Ecto neural progenitor cell (in vitro differentiated cells): Measurements from ENCODE around the gene USP7.
"Not testable (repeated sequence)": the region's sequence is repeated elsewhere in the genome, so short reads cannot be mapped to it uniquely, and the experiment has no call there.

ENCODE experiments used
- DNase-seq: peaks from one replicate; pipeline ENCODE4 v3.0.0-alpha.2; 2018; ENCODE audit warnings: low spot score

USP7 gene

GRCh38 chr16:8972843-8973586 is 9.3 kb upstream of the USP7 start:
- DNase-seq = no peak

GRCh38 chr16:8971416-8971815 is 7.7 kb upstream of the USP7 start:
- no peak for DNase-seq

DNA sequence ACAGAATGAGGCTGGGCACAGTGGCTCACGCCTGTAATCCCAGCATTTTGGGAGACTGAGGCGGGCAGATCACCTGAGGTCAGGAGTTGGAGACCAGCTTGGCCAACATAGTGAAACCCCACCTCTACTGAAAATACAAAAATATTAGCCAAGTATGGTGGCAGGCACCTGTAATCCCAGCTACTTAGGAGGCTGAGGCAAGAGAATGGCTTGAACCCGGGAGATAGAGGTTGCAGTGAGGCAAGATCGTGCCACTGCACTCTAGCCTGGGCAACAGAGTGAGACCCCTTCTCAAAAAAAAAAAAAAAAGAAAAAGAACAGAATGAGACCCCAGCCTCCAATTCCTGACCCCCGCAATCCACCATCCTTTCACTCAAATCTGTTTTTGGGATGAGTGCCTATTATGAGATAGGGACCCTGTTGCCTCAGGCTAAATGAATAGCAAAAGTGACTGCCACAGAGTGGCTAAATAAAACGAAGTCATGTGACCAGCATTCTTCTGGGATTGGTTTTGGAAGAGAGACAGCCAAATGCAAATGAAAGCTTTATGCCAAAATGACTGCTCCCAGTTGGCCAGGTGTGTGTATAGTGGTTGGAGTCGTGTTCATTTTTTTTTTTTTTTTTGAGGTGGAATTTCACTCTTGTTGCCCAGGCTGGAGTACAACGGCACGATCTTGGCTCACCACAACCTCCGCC is 5.6 kb upstream of the USP7 start:
- DNase-seq = not testable (repeated sequence)

- not testable (repeated sequence) for DNase-seq
Observed at GRCh38 chr16:8968054-8968453, 4.3 kb upstream of the USP7 start.

- DNase-seq = no peak
Observed at GRCh38 chr16:8967132-8967821, 3.6 kb upstream of the USP7 start.

DNA sequence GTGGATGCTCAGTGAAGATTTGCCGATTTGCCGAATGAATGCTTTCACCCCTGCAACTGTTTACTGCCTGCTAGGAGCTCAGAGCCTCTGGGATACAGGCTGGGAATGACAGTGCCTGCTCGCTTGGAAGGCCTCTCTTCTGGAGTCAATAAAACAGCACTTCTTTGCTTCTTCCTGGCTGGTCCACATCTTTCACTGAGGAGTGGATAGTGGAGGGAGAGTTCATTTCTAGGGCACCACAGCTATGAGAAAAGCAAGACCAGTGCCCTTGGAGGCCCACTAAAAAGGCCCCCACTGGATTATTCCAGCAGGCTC is 3.1 kb upstream of the USP7 start:
- no peak for DNase-seq

GRCh38 chr16:8964462-8964861 is 756 bp upstream of the USP7 start:
- DNase-seq = no peak

DNA sequence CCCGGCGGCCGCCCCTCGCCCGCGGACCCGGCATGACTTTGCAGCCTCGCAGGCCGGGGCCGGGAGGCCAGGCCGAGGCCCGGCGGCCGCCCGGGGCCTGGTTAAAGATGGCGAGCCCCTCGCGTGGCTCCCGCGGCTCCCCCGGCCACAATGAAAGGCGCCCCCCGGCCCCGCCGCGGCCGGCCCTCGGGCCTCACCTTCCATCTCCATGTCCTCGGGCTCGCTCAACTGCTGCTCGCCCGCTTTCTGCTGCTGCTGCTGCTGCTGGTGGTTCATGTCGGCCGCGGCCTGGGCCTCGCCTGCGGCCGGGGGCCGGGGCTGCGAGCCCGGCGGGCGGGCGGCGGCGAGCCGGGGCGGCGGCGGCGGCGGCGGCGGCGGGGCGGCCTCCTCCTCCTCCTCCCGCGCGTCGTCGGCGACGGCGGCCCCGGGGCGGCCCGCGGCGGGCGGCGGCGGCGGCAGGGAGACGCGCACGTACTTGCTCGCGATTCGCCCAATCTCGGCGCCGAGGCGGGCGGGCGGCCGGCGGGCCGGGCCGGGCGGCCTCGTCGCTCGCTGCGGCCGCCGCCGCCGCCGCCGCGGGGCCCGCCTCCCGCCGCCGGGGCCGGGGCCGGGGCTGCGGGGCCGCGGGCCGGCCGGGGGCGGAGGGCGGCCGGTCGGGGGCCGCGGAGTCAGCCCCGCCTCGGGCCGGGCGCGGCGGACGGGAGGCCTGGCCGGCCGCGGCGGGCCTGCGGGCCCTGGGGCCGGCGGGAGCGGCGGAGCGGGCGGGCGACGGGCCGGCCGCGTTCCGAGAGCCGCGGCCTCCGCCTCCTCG is 491 bp downstream of the USP7 start:
- no peak for DNase-seq

- no peak for DNase-seq
Observed at GRCh38 chr16:8962393-8963009, 1.2 kb downstream of the USP7 start.

DNA sequence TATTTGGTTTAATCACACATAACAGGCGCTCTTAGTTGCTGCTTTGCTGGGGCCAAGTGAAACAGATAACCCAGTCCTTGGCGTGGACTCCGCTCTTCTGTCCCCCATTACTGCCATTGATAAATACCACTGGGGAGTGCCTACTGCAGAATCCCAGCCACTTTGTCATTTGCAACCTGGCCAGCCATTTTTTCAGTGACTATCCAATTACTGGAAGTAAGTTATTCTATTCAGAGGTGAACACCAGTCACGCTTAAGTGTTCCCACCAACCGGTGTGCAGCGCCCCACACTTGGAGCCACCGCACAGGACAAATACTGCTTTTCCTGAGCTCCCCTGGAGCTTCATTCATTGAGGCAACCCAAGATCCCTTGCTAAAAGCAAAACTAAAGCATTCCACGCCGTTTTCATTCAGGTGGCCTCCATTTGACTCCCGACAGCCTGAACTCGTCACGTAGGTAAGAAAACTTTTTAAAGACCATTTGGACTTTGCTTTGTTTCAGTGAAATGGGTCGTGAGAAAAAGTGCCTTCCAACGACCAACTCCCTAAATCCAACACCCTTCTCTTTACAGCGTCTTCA is 1.8 kb downstream of the USP7 start:
- no peak for DNase-seq

GRCh38 chr16:8960788-8961109 is 3.0 kb downstream of the USP7 start:
- no peak for DNase-seq

GRCh38 chr16:8959921-8960787 is 3.6 kb downstream of the USP7 start:
- no peak for DNase-seq

DNA sequence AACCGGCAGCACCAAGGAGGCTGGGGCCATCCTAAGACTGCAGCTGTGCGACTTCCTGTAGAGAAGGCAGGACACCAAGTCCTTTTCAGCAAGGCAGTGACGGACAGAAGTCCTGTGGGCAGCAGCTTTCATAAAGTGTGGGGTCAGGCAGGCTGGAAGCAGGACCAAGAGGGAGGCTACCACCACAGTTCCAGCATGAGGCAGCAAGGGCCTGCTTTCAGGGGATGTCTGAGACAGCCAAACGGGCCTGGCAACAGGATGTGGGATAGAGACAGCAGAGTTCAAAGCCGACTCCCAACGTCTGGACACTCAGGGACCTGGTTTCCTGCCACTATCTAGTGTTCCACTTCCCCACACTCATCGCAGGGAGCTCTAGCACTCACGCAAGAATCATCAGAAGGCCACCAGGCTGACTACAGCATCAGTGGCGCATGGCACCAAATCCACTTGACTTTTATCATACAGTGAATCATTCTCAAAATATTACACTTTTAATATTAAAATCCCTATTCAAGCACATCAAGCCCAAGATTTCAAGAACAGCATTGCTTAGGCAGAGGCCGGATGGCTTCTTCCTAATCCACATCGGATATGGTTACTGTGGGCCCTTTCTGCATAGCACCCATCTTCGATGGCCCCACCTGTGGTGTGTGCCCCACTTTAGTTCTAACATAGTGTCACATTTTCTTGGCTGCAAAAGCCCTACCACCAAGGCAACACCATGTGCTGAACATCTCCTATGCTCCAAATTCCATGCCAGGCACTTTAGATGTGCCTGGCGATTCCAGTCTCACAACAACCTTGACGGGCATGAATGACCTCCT is 5.2 kb downstream of the USP7 start:
- DNase-seq = no peak

DNA sequence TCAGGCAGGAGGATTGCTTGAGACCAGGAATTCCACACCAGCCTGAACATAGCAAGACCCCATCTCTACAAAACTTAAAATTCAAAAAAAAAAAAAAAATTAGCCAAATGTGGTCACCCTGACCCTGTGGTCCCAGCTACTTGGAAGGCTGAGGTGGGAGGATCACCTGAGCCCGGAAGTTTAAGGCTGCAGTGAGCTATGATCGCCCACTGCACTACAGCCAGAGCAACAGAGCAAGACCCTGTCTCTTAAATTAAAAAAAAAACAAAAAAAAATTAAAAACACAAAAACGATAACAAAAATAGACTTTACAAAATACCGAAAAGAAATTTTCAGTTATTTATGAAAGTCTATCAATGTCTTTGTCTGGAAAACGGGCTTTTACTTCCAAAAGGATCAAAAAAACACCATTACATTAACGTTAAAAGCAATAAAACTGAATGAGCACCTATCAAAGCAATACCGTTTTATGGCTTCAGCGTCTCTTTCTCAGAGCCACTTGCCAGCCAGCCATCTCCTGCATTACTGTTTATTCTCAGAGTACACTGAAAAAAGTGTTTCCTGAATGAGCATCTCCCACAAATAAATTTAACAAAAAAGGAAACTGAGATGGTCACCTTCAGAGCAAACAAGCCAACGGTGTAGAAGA is 6.1 kb downstream of the USP7 start:
- DNase-seq = no peak

DNA sequence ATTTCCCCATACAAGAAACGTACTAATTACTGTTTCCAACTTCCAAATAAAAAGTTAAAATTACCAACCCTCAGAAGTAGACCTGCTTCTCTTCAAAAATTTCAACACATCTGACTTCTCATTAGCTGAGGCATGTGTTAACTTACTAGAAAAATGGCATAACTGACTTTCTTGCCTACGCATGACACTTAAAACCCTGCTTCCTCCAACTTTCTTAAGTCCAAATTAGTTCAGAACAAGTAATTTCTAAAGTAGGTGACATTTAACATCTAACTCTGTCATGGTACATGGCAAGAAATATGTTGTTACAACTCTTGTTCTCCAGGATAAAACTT is 6.7 kb downstream of the USP7 start:
- DNase-seq = no peak

GRCh38 chr16:8956265-8957062 is 7.2 kb downstream of the USP7 start:
- no peak for DNase-seq

DNA sequence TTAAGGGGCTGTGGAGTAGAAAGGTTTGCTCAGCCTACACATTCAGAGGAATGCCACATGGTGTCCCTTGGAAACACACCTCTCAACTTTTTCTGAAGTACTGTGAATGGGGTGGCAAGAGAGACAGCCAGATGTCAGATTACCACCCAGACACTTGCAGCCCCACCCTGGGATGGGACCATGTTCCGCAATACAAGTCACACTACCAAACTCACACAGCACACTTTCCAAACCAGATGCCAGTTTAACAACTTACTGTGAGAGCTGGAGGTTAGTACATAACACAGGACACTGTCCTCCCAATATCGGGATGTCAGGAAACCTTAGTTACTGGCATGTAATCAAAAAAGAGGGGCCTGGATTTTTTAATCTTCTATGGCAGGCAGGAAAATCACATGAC is 7.9 kb downstream of the USP7 start:
- no peak for DNase-seq

- no peak for DNase-seq
Observed at GRCh38 chr16:8953064-8953463, 10.6 kb downstream of the USP7 start.

DNA sequence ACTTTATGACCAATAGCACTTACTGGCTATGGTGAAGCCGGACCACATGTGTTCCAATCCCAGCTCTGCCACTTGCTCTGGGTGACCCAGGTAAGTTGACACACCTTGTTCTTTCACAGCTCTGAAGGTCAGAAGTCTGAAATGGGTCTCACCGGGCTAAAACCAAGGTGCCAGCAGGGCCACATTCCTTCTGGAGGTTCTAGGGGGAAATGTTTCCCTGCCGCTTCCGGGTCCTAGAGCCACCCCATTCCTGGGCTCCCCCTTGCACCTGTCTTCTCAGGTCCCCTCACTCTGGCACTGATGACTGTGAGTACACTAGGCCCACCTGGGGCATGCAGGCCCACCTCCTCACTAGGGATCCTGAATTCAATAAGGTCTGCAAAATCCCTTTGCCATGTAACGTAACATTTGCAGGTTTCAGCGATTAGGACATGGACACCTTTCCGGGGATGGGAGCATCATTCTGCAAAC is 11.4 kb downstream of the USP7 start:
- no peak for DNase-seq
